PC-3 (cell line): ENCODE data around the gene NXPH4. TPM values are rescaled to one million over a fixed set of nuclear protein-coding genes. Genes with fewer than 3 reads are reported as not detected.

Source experiments
- ATAC-seq: fragments of 200-7000 bp; cut with Tn5 transposase; 2 replicates; pipeline ENCODE4 v1.9.1; 2020; ENCODE audit warnings: mild to moderate bottlenecking, moderate library complexity
- BruUV-seq: library from RNA; stranded (reverse); fragments of 400-500 nt; replicated peaks from 2 replicates; lab custom pipeline; 2021; lab: Mats Ljungman, UMichigan
- CTCF ChIA-PET: fragments of 300-600 bp; sonication (Branson Sonifier 250); formaldehyde crosslinking; loops from one replicate; lab custom pipeline; 2022; ENCODE audit warnings: antibody characterized with exemption; lab: Charles Lee
- POLR2A ChIA-PET: fragments of 300-600 bp; sonication (Branson Sonifier 250); formaldehyde crosslinking; loops from one replicate; lab custom pipeline; 2022; ENCODE audit warnings: antibody characterized with exemption; ENCODE audit not compliant: unreplicated experiment; lab: Charles Lee
- DNase-seq: peaks from one replicate; pipeline ENCODE4 v3.0.0-alpha.2; 2015
- H2AFZ ChIP-seq: fragments of 300-600 bp; sonication (generic); 2 replicates; pipeline ENCODE4 v1.6.0; 2016; ENCODE audit warnings: antibody characterized with exemption, low read length
- H3F3A ChIP-seq: fragments of 300-600 bp; sonication (generic); one replicate; pipeline ENCODE4 v1.6.0; 2017; ENCODE audit warnings: antibody characterized with exemption, low read length, control low read depth, mild to moderate bottlenecking; ENCODE audit not compliant: unreplicated experiment
- H3K27ac ChIP-seq: fragments of 300-600 bp; sonication (generic); 2 replicates; pipeline ENCODE4 v1.5.1; 2016; ENCODE audit warnings: mild to moderate bottlenecking, low read length
- H3K27me3 ChIP-seq: fragments of 300-600 bp; sonication (generic); 2 replicates; pipeline ENCODE4 v1.6.1; 2016; ENCODE audit warnings: low read length, mixed read lengths
- H3K36me3 ChIP-seq: fragments of 300-600 bp; sonication (generic); 2 replicates; pipeline ENCODE4 v1.6.1; 2016; ENCODE audit warnings: low read depth, mixed run types, low read length, mixed read lengths
- H3K4me1 ChIP-seq: fragments of 300-600 bp; sonication (generic); 2 replicates; pipeline ENCODE4 v1.5.1; 2016; ENCODE audit warnings: low read length; ENCODE audit not compliant: insufficient read depth
- H3K4me2 ChIP-seq: fragments of 300-600 bp; sonication (generic); 2 replicates; pipeline ENCODE4 v1.6.0; 2016; ENCODE audit warnings: low read length
- H3K4me3 ChIP-seq: fragments of 300-600 bp; sonication (generic); 2 replicates; pipeline ENCODE4 v1.5.1; 2016; ENCODE audit warnings: mild to moderate bottlenecking, low read length, mixed read lengths
- H3K79me2 ChIP-seq: fragments of 300-600 bp; sonication (generic); 2 replicates; pipeline ENCODE4 v1.6.1; 2017; ENCODE audit warnings: low read length, mixed read lengths
- H3K9ac ChIP-seq: fragments of 300-600 bp; sonication (generic); 2 replicates; pipeline ENCODE4 v1.6.0; 2016; ENCODE audit warnings: mild to moderate bottlenecking, low read length
- H3K9me2 ChIP-seq: fragments of 300-600 bp; sonication (generic); replicated peaks from 2 replicates; pipeline ENCODE4 v1.6.1; 2016; ENCODE audit warnings: mixed run types, low read length, mixed read lengths
- H3K9me3 ChIP-seq: fragments of 300-600 bp; sonication (generic); 2 replicates; pipeline ENCODE4 v1.6.1; 2016; ENCODE audit warnings: low read length, mixed read lengths
- H4K20me1 ChIP-seq: fragments of 300-600 bp; sonication (generic); 2 replicates; pipeline ENCODE4 v1.6.1; 2016; ENCODE audit warnings: low read length, mixed read lengths
- CTCF ChIP-seq: fragments of 300-600 bp; sonication (generic); conservative IDR thresholded peaks from 2 replicates; pipeline ENCODE4 v1.5.1; 2017; ENCODE audit warnings: antibody characterized with exemption, low read depth, mild to moderate bottlenecking, low read length
- EZH2 ChIP-seq: fragments of 300-600 bp; sonication (generic); IDR thresholded peaks from one replicate; pipeline ENCODE4 v1.6.1; 2017; ENCODE audit warnings: antibody characterized with exemption, mild to moderate bottlenecking, low read length; ENCODE audit not compliant: unreplicated experiment
- EZH2phosphoT487 ChIP-seq: fragments of 300-600 bp; sonication (generic); IDR thresholded peaks from 2 replicates; pipeline ENCODE4 v1.6.1; 2018; ENCODE audit warnings: mild to moderate bottlenecking, antibody characterized with exemption, low read length, borderline replicate concordance
- intact Hi-C: fragments of 100-400 bp; cut with micrococcal nuclease; formaldehyde crosslinking; loops from 2 replicates; pipeline ENCODE4 v1.9.0; 2023
- total RNA-seq: library from RNA; depleted of rRNA; stranded (reverse); fragments of >200 nt; gene quantifications from 2 replicates; pipeline ENCODE4 v1.2.3, GENCODE V29; 2014

The NXPH4 gene
- total RNA-seq, 1 experiment from 2014 or later: 15.1 TPM

- peaks cover 16% of the 10 kb centered on the region for H3K27me3 ChIP-seq
These were observed 27.7 kb downstream of the NXPH4 start for GRCh38 chr12:57244312-57244696.

GRCh38 chr12:57247041-57247440 is 30.4 kb downstream of the NXPH4 start:
- Histone ChIP-seq H3K79me2 (no peaks in the 10 kb centered on the region), H3K9me2 (no peaks in the 10 kb centered on the region), H3K4me1 (peaks cover 7% of the 10 kb centered on the region), H3K36me3 (no peaks in the 10 kb centered on the region), H3K27me3 (peaks cover 7% of the 10 kb centered on the region), H3K27ac (no peak overlapping the region), H3F3A (no peaks in the 10 kb centered on the region), H3K9ac (no peak overlapping the region), H3K4me2 (no peak overlapping the region), H2AFZ (no peak overlapping the region), H4K20me1 (no peaks in the 10 kb centered on the region), H3K9me3 (no peaks in the 10 kb centered on the region), H3K4me3 (no peak overlapping the region)
- CTCF ChIA-PET: no interaction called here
- no peak for TF ChIP-seq CTCF
- no peak for TF ChIP-seq EZH2phosphoT487
- TF ChIP-seq EZH2: no peak
- ATAC-seq (no peak), DNase-seq (no peak)
- no TSS peak for BruUV-seq
- POLR2A ChIA-PET: no interaction called here
- intact Hi-C loops: no loop called here

More at GRCh38 chr12:57244312-57244696, 27.7 kb downstream of the NXPH4 start:
- intact Hi-C loops: no loop called here
- no peak for TF ChIP-seq CTCF
- Histone ChIP-seq H2AFZ (no peak overlapping the region), H3F3A (no peaks in the 10 kb centered on the region), H3K4me2 (no peak overlapping the region), H3K4me3 (no peak overlapping the region), H3K36me3 (no peaks in the 10 kb centered on the region), H4K20me1 (no peaks in the 10 kb centered on the region), H3K9me2 (no peaks in the 10 kb centered on the region), H3K4me1 (peaks cover 27% of the 10 kb centered on the region), H3K9ac (no peak overlapping the region), H3K9me3 (no peaks in the 10 kb centered on the region), H3K79me2 (no peaks in the 10 kb centered on the region), H3K27ac (no peak overlapping the region)
- BruUV-seq: no TSS peak
- CTCF ChIA-PET: no interaction called here
- ATAC-seq: no peak
- no peak for DNase-seq
- POLR2A ChIA-PET: no interaction called here

- no peaks in the 10 kb centered on the region for H3K36me3 ChIP-seq
- no peak for TF ChIP-seq CTCF
- TF ChIP-seq EZH2: no peak
- no peak for TF ChIP-seq EZH2phosphoT487
- H3K27me3 ChIP-seq: no peaks in the 10 kb centered on the region
- no peaks in the 10 kb centered on the region for H3F3A ChIP-seq
- no peak overlapping the region for H3K4me3 ChIP-seq
- intact Hi-C loops: no loop called here
- ATAC-seq: no peak
- no peak overlapping the region for H2AFZ ChIP-seq
- ChIA-PET POLR2A (no interaction called here), CTCF (no interaction called here)
- H3K9ac ChIP-seq: no peak overlapping the region
- H3K27ac ChIP-seq: no peak overlapping the region
- no peaks in the 10 kb centered on the region for H3K9me3 ChIP-seq
- no peaks in the 10 kb centered on the region for H3K4me1 ChIP-seq
- H3K4me2 ChIP-seq: no peak overlapping the region
- no peaks in the 10 kb centered on the region for H3K9me2 ChIP-seq
- no peaks in the 10 kb centered on the region for H3K79me2 ChIP-seq
- BruUV-seq: no TSS peak
- DNase-seq: no peak
- H4K20me1 ChIP-seq: no peaks in the 10 kb centered on the region
These were observed 32.5 kb downstream of the NXPH4 start for GRCh38 chr12:57248934-57249742.
